Transverse colon (tissue), 4 donors: ENCODE results near the gene SHC3. TPM values are rescaled to one million over a fixed set of nuclear protein-coding genes. Genes with fewer than 3 reads are reported as not detected.

ENCODE experiments used
- DNase-seq: peaks from one replicate; pipeline ENCODE4 v3.0.0-alpha.2; 2019
- H3K27ac ChIP-seq, 4 donors: fragments of 200-600 bp; sonication (generic); 2 replicates each; pipeline ENCODE4 v1.5.1; 2016 to 2018; ENCODE audit warnings: inconsistent platforms in 4 of 4
- H3K27me3 ChIP-seq: fragments of 200-600 bp; sonication (generic); 2 replicates; pipeline ENCODE4 v1.5.1; 2017; ENCODE audit warnings: inconsistent platforms
- H3K36me3 ChIP-seq, 4 donors: fragments of 200-600 bp; sonication (generic); 2 replicates each; pipeline ENCODE4 v1.5.1; 2017 to 2019; ENCODE audit warnings: inconsistent platforms in 4 of 4
- H3K4me1 ChIP-seq, 4 donors: fragments of 200-600 bp; sonication (generic); 2 replicates each; pipeline ENCODE4 v1.5.1; 2017 to 2020; ENCODE audit warnings: inconsistent platforms in 4 of 4
- H3K4me3 ChIP-seq, 4 donors: fragments of 200-600 bp; sonication (generic); 1 replicate in 1 of 4; 2 replicates in 3 of 4; pipeline versions ENCODE4 v1.5.1 to v1.6.1; 2017 to 2019; ENCODE audit warnings: inconsistent platforms in 4 of 4
- H3K9me3 ChIP-seq, 2 donors: fragments of 200-600 bp; sonication (generic); 2 replicates each; pipeline ENCODE4 v1.5.1; 2017 to 2019; ENCODE audit warnings: inconsistent platforms in 2 of 2
- CTCF ChIP-seq, 5 experiments: fragments of 200-600 bp in 3 of 5; fragments of 450-650 bp in 2 of 5; sonication (generic) in 3 of 5; IDR thresholded peaks; 1 replicate in 2 of 5; 2 replicates in 3 of 5; pipeline ENCODE4 v1.5.1; 2016 to 2017; ENCODE audit warnings: antibody characterized with exemption in 5 of 5, inconsistent platforms in 3 of 5, mild to moderate bottlenecking in 2 of 5, moderate library complexity in 1 of 5
- EP300 ChIP-seq: sonication (generic); formaldehyde crosslinking; IDR thresholded peaks from one replicate; pipeline ENCODE4 v1.6.1; 2017; ENCODE audit warnings: antibody characterized with exemption, low read depth
- POLR2A ChIP-seq: fragments of 450-650 bp; IDR thresholded peaks from one replicate; pipeline ENCODE4 v1.6.1; 2016; ENCODE audit warnings: antibody characterized with exemption, mild to moderate bottlenecking, moderate library complexity
- POLR2AphosphoS5 ChIP-seq, 3 donors: sonication (generic); formaldehyde crosslinking; IDR thresholded peaks; one replicate each; pipeline ENCODE4 v1.6.1; 2016; ENCODE audit warnings: antibody characterized with exemption in 3 of 3
- WGBS, 2 donors: methylation state at CpG; one replicate each; pipeline ENCODE4 v1.1.5; 2018; ENCODE audit warnings: low coverage in 1 of 2; 5-methylcytosine and 5-hydroxymethylcytosine counted together
- in situ Hi-C, 4 donors: fragments of 200-750 bp; cut with MboI; loops; one replicate each; pipeline versions ENCODE4 v1.15.0 to v1.15.1; 2017; ENCODE audit warnings: low sequenced_read_pairs in 3 of 4, low pct_ligation_motif_present in 1 of 4, low pct_unique_long_range_greater_than_20kb in 1 of 4
- intact Hi-C: fragments of 100-400 bp; cut with DNase I; formaldehyde crosslinking; loops from one replicate; pipeline ENCODE4 v1.15.1; 2023; ENCODE audit warnings: low total_unique reads
- total RNA-seq, 4 donors: library from RNA; depleted of rRNA; stranded (reverse); fragments of >200 nt; gene quantifications; one replicate each; pipeline ENCODE4 v1.1.0, GENCODE V29; 2016

SHC3 gene
- total RNA-seq, 4 donors from 2014 or later = 1.1 to 4.8 (median 2.7) TPM

DNA sequence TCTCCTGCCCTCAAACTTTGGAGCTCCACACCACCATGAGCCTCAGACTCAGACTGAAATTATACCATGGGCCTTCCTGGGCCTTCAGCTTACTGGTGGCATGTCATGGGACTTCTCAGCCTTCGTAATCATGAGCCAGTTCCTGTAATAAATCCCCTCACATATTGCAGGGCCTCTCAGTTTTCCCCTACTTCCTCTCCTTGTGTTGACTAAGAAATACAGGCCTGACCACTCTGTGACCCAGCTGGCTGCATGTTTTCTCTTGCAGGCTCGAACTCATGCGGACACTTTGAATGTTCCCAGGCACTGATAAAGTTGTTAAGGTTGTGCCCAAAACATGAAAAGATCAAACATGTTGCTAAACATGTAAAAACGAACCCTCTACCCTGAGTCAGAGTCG, 26.2 kb upstream of the SHC3 start:
- WGBS, 2 donors = 66 to 71% methylated on average over 4 to 5 of the region's 5 CpGs
- Histone ChIP-seq H3K27ac (no peak overlapping the region), H3K4me3 (no peak overlapping the region), H3K4me1 (no peaks in the 10 kb centered on the region), H3K9me3 (no peaks in the 10 kb centered on the region), H3K27me3 (no peaks in the 10 kb centered on the region), H3K36me3 (no peaks in the 10 kb centered on the region)
- no peak for TF ChIP-seq POLR2AphosphoS5 (IDR thresholded peaks at IDR 0.05)
- no peak for TF ChIP-seq POLR2A
- in situ Hi-C loops = no loop called here
- intact Hi-C loops = no loop called here
- no peak for DNase-seq

- H3K9me3 ChIP-seq = peaks cover 11 to 12% of the 10 kb centered on the region in 2 donors
- intact Hi-C loops = no loop called here
- WGBS, 2 donors = 67 to 68% methylated on average over 5 of the region's 5 CpGs
- in situ Hi-C loops = no loop called here
- TF ChIP-seq POLR2A (no peak), EP300 (no peak), POLR2AphosphoS5 (IDR thresholded peaks at IDR 0.05) (no peak), CTCF (IDR thresholded peaks at IDR 0.05) (no peak)
- no peak overlapping the region for H3K4me3 ChIP-seq
- no peaks in the 10 kb centered on the region for H3K27me3 ChIP-seq
- H3K27ac ChIP-seq = no peak overlapping the region
- no peak for DNase-seq
- no peaks in the 10 kb centered on the region for H3K4me1 ChIP-seq
- H3K36me3 ChIP-seq = no peaks in the 10 kb centered on the region
Measured at GRCh38 chr9:89195131-89195797, 16.6 kb upstream of the SHC3 start.

GRCh38 chr9:89194421-89195130, 16.0 kb upstream of the SHC3 start:
- peaks cover 11 to 12% of the 10 kb centered on the region in 2 donors for H3K9me3 ChIP-seq
- no peak for DNase-seq
- no peaks in the 10 kb centered on the region for H3K36me3 ChIP-seq
- no peak overlapping the region for H3K4me3 ChIP-seq
- H3K4me1 ChIP-seq = no peaks in the 10 kb centered on the region
- in situ Hi-C loops = no loop called here
- intact Hi-C loops = no loop called here
- H3K27ac ChIP-seq = no peak overlapping the region
- 95% methylated on average over 4 of the region's 4 CpGs for WGBS, 2 donors
- TF ChIP-seq EP300 (no peak), POLR2A (no peak), CTCF (IDR thresholded peaks at IDR 0.05) (no peak), POLR2AphosphoS5 (IDR thresholded peaks at IDR 0.05) (no peak)
- no peaks in the 10 kb centered on the region for H3K27me3 ChIP-seq

- Histone ChIP-seq H3K4me1 (no peaks in the 10 kb centered on the region), H3K9me3 (peaks cover 0 to 3% of the 10 kb centered on the region in 2 donors), H3K27me3 (no peaks in the 10 kb centered on the region), H3K27ac (no peak overlapping the region), H3K36me3 (no peaks in the 10 kb centered on the region), H3K4me3 (no peak overlapping the region)
- intact Hi-C loops (no loop called here), in situ Hi-C loops (no loop called here)
- TF ChIP-seq POLR2AphosphoS5 (IDR thresholded peaks at IDR 0.05) (no peak), EP300 (no peak), CTCF (IDR thresholded peaks at IDR 0.05) (no peak), POLR2A (no peak)
- no peak for DNase-seq
Measured at GRCh38 chr9:89191004-89191403, 12.4 kb upstream of the SHC3 start.
